HG03432 (cell line): ENCODE measurements around the gene OR1L1.

Experiments
- ATAC-seq: cut with Tn5 transposase; IDR thresholded peaks from one replicate; pipeline ENCODE4 v1.9.1; 2021; ENCODE audit warnings: mild to moderate bottlenecking, moderate library complexity; ENCODE audit not compliant: unreplicated experiment

The OR1L1 gene, protein sequence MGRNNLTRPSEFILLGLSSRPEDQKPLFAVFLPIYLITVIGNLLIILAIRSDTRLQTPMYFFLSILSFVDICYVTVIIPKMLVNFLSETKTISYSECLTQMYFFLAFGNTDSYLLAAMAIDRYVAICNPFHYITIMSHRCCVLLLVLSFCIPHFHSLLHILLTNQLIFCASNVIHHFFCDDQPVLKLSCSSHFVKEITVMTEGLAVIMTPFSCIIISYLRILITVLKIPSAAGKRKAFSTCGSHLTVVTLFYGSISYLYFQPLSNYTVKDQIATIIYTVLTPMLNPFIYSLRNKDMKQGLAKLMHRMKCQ

GRCh38 chr9:122661416-122661815, at the start of gene OR1L1:
Gene OR1L1 (plus strand): TSS chr9:122661716. CDS start chr9:122661716, 0 bp downstream.
- no peak for ATAC-seq

DNA sequence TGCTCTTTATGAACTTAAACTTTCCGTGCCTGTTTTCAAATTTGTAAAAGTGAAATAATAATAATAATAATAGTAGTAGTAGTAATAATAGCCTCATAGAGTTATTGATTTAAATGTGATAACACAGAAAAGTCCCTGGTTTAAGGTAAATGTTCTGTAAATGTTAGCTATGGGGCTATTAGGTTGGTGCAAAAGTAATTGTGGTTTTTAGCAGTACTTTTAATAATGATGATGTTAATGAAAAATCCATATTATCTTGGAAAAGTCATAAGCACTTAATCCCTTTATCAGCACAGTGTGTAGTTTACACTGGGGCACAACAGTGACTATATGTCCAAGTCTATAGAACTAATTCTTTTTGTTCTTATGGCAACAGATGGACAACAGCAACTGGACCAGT, 47.2 kb upstream of the OR1L1 start, which contains the start of gene OR1Q1:
TSS of gene OR1Q1 (plus strand) at position 377 of the 400 bp plus-strand sequence. CDS start at position 377, 0 bp downstream.
- no peak for ATAC-seq

DNA sequence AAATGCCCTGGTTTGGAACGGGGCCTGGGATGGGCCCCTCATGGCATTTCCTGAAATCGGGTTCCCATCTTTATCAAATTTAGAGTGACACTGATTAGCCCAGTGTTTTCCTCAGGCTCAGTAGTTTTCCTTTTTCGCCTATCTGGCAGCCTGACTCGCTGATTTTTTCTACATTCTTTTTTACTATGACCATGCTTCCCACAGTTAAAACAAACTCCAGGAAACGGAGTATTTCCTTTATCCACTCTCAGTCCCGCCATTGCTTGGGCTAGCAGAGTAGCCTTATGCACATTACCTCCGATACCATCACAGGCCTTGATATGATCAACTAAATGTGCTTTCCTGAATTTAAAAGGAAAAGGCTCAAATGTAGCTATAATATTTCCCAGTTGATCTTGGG, 41.5 kb upstream of the OR1L1 start:
- ATAC-seq = no peak

- no peak for ATAC-seq
Measured at GRCh38 chr9:122642226-122642625, 19.3 kb upstream of the OR1L1 start.

- ATAC-seq = no peak
Measured at GRCh38 chr9:122656378-122656777, 5.1 kb upstream of the OR1L1 start.

DNA sequence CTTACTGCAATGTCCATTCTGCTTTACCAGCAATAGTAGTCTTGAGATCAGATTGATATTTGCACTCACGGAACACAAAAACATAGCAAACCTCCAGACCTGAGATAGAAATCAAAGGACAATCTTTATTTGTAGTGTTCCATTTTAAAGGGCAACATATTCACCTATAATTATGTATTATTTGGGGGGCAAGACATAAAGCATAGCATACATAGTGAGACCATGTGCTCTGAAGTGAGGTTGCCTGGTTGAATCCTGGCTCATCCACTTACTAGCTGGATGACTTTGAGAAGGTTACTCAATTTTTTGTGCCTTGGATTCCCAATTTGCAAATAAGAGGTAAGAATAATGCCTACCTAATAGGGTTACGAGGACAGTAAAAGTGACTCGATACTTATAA, 4.0 kb upstream of the OR1L1 start, which contains the start of gene OR1B1:
TSS of gene OR1B1 (minus strand) at position 101 of the 400 bp plus-strand sequence.
- ATAC-seq = no peak

DNA sequence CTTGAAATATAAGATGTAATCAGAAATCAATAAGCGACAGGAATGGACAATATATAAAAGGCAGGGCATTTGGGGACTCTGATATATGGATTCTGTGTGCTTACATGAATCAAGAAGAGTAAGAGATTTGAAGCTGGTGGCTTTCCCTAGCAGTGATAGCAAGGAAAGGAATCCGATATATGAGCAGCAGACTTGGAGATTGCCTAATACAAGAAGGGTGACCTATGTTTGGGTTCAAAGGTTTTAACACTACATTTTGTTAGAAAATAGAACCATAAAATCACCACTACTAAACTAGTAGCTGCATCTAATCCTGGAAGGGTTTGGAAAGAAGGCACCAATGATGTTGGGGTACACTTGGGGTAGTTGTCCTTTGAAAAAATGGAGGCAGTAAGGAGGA, 11.0 kb downstream of the OR1L1 start:
- ATAC-seq = no peak

DNA sequence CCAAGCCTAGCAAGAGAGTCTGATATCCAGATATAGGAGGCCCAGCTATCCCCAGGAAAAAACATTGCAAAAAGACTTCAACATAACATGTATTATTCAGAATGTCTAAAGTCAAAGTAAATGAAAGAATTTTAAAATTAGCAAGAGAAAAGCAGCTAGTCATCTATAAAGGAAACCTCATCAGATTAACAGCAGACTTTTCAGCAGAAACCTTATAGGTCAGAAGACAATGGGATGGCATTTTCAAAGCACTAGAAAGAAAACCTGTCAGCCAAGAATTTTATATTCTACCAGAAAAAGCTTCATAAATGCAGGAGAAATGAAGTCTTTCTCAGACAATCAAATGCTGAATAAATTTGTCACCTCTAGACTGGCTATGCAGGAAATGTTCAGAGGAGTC, 23.3 kb downstream of the OR1L1 start:
- ATAC-seq = no peak

- no peak for ATAC-seq
Measured at GRCh38 chr9:122695696-122696095, 34.2 kb downstream of the OR1L1 start.
